IPS DF 19.7 (cell line): ENCODE measurements around the gene ADRB1.

Experiments
- DNase-seq: peaks from one replicate; pipeline ENCODE4 v3.0.0-alpha.2; 2013; ENCODE audit warnings: low read depth, low spot score

Gene ADRB1

GRCh38 chr10:114026189-114027040 lies 17.3 kb upstream of the ADRB1 start:
- no peak for DNase-seq

DNA sequence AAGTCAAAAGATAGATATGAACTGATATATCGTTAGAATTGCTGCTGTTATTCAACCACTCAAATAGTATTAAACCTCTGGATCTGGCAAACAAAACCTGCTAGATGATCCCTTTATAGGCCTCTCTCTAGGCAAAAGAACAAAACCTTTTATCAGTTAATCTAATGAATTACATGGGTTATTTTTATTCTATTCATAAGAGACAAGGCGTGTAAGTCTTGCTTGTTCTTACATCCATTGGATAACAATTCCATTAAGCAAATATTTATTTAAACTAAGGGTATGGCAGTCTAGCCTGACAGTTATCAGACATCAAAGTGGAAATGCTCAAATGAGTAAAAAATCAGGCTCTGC lies 16.6 kb upstream of the ADRB1 start:
- DNase-seq, result no peak

- no peak for DNase-seq
These were observed 15.7 kb upstream of the ADRB1 start for GRCh38 chr10:114027951-114028350.

DNA sequence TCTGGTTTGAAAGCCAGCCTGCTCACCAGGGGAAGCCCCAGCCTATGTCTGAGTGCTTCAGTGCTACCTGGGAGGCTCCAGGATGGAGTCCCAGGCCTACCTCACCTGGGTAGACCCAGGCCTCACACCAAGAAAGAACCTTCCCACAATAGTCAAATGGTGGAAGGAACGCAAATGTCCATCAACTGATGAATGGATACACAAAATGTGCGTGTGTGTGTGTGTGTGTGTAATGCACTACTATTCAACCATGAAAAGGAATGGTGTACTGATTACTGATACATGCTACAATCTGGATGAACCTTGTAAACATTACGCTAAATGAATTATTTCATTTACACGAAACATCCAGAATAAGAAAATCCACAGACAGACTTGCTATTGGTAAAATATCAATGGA lies 15.2 kb upstream of the ADRB1 start:
- no peak for DNase-seq

DNA sequence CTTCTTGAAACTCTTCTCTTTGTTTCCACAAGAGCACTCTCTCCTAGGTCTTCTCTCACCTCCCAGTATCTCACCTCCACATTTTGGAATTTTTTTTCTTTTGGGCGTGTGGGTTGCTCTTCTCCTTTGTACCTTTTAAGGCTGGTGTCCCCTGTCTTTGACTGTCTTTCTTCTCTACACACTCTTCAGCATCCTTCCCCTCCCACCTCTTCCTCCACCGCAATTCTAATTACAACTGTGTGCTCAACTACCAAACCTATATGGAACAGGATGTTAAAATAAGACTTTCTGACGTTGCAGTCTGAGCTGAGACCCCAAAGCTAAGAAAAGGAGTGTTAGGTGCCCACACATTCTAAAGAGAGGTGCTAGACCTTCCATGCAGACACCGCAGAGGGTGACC lies 14.0 kb upstream of the ADRB1 start:
- DNase-seq, result no peak

GRCh38 chr10:114030140-114030539 lies 13.5 kb upstream of the ADRB1 start:
- no peak for DNase-seq

DNA sequence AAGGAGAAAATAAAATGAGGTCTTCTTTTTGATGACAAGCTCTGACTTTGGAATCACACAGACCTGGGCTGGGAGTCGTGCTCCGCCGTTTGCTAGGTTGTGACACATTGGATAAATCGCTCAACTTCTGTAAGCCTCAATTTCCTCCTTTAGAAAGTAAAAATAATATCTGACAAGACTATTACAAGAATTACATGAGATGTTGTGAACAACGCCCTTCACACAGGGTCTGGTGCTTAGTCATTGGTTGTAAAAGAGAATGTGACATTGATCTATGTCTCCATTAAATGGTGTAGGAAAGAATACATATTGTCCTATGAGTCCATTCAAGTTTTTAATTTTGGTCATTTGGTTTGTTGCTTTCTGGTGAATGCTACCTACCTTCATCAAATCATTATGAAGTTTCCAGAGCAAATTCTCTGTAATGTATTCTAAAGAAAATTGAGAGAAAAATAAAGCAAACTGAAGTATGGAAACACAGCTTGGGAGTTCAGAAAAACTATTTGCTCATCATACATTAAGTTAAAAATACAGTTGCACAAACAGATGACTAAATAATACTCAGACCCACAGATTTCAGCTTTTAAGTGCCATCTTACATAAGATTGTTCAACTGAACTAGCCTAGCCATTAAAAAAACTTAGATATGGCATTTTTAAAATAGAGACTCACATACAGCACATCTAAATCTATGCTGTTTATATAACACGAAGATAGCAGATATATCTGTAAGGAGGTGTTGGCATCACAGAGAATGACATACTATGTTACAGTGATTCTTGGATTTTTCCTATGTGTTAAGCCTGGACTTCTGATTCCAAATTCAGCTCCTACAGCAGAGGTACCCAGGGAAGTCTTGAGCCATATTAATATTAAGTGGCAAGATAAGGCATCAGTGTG lies 12.3 kb upstream of the ADRB1 start:
- DNase-seq, result no peak

DNA sequence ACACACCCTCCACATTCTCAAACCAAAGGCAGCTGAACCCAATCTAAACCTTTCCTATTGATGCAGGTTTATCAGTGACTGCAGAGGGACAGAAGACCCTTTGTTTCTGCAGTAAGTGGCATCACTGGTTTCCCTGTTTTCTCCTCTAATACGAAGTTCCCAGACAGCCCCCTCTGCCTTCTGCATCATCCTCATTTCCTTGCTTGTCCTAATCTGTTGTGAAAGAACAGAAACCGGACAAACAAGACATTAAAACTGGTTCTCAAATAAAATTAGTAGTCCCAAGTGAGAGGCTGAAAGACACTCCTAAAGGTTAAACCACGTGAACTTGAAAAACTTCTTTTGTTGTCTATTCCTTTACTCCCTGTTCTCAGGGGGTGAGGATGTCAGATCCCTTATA lies 10.1 kb upstream of the ADRB1 start:
- no peak for DNase-seq

- DNase-seq, result no peak
These were observed 8.6 kb upstream of the ADRB1 start for GRCh38 chr10:114034923-114035645.

DNA sequence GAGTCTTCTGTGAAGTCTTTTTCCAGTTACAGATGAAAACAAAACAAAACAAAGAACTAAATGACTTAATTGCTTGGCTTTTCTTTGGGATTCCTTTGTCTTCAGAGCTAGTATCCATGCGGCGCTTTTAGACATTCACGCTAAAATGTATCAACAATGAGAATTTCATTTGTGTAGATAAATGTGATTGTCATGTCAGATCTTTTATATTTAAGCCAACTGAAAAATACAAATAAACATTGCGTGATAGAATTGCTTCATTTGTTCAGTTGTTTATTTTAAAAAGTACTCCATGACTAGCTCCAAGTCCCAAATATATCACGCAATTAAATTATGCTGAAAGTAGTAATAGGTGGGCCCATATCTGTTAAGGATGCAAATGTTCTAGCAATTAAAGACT lies 7.9 kb upstream of the ADRB1 start:
- DNase-seq, result no peak

- no peak for DNase-seq
These were observed 4.8 kb upstream of the ADRB1 start for GRCh38 chr10:114038819-114039218.

- no peak for DNase-seq
These were observed 2.5 kb upstream of the ADRB1 start for GRCh38 chr10:114041166-114041565.

GRCh38 chr10:114042895-114043531 lies 653 bp upstream of the ADRB1 start:
- no peak for DNase-seq

GRCh38 chr10:114044247-114045135 lies 825 bp downstream of the ADRB1 start:
- no peak for DNase-seq

- DNase-seq, result no peak
These were observed 1.7 kb downstream of the ADRB1 start for GRCh38 chr10:114045136-114046086.

DNA sequence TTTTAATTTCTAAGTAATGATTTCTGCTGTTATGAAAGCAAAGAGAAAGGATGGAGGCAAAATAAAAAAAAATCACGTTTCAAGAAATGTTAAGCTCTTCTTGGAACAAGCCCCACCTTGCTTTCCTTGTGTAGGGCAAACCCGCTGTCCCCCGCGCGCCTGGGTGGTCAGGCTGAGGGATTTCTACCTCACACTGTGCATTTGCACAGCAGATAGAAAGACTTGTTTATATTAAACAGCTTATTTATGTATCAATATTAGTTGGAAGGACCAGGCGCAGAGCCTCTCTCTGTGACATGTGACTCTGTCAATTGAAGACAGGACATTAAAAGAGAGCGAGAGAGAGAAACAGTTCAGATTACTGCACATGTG lies 2.4 kb downstream of the ADRB1 start:
- no peak for DNase-seq

GRCh38 chr10:114048472-114048871 lies 4.8 kb downstream of the ADRB1 start:
- DNase-seq, result no peak

GRCh38 chr10:114051714-114052113 lies 8.0 kb downstream of the ADRB1 start:
- no peak for DNase-seq

GRCh38 chr10:114052255-114052654 lies 8.6 kb downstream of the ADRB1 start:
- no peak for DNase-seq

DNA sequence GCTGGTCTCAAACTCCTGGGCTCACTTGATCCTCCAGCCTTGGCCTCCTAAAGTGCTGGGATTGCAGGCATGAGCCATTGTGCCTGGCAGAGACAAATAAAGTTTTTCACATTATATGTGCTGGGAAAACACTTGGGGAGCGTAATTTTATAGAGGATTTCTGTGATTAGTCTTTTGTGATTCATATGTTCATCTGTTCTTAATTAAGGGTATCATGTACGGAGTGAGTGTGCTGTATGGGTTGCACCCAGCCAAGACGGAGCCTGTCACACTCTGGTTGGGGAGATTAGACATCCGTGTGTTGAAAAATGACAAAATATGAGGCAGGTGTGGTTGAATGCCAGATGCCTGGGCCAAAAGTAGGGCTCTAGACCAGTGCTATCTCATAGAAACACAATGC lies 10.3 kb downstream of the ADRB1 start:
- no peak for DNase-seq
